GM21786 (cell line): ENCODE data around the gene ETFA.

Experiments
- ATAC-seq: cut with Tn5 transposase; IDR thresholded peaks from one replicate; pipeline ENCODE4 v1.9.1; 2021; ENCODE audit not compliant: unreplicated experiment

The ETFA gene

DNA sequence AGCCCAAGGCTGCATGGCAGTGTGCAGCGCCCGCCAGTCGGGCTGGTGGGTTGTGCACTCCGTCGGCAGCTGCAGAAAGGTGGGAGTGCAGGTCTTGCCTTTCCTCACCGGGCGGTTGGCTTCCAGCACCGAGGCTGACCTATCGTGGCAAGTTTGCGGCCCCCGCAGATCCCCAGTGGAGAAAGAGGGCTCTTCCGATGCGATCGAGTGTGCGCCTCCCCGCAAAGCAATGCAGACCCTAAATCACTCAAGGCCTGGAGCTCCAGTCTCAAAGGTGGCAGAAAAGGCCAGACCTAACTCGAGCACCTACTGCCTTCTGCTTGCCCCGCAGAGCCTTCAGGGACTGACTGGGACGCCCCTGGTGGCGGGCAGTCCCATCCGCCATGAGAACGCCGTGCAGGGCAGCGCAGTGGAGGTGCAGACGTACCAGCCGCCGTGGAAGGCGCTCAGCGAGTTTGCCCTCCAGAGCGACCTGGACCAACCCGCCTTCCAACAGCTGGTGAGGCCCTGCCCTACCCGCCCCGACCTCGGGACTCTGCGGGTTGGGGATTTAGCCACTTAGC, 29.6 kb upstream of the ETFA start:
- no peak for ATAC-seq

DNA sequence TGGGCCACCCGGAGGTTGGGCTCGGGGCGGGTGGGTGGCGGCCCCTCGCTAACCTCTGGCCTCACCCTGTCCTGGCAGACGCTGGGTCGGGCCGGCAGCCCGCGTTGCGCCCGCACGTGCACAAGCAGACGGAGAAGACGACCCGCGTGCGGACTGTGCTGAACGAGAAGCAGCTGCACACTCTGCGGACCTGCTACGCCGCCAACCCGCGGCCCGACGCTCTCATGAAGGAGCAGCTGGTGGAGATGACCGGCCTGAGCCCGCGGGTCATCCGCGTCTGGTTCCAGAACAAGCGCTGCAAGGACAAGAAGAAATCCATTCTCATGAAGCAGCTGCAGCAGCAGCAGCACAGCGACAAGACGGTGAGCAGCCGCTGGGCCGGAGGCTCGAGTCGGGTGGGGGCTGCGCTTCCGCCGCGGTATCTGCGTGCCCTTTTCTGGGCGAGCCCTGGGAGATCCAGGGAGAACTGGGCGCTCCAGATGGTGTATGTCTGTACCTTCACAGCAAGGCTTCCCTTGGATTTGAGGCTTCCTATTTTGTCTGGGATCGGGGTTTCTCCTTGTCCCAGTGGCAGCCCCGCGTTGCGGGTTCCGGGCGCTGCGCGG, 29.0 kb upstream of the ETFA start:
- ATAC-seq = no peak

DNA sequence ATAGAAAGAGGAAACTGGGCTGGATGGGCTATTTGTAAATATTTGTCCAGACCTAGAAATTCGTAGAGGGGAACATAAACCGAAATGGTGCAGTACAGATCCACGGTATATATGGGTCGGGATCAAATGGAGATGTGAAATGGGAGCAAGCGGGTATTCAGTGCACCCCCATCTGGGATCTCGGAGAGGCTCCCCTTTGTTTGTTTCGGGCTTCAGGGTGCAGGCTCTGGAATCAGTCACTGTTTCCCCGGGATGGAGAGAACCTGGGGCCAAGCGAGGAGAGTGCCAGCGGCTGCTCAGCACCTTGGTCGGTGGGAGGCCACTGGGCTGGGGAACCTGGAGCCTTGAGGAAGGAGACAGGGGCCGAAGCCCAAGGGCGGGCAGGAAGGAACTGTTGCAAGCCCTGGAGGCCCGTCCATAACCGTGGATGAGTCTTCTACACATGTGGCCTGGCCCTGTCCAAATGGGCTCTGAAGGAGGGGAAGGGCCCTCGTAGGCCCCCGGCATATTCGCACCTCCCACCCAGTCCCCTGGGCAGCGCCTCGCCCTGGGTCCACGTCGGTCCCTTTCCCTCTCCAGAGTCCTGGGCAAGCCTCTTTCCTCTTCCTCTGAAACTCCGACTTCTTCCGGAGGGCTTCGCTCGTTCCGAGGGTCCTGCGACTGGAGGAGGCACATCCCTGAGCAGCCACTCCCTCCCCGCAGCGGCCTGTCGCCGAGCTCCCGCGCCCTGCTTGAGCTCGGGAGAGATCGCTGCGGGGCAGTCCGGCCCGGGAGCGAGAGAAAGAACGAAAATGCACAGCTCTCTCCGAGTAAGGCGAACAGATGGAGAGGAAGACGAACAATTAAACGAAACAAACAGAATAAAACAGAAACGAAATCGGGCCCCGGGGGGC, 28.3 kb upstream of the ETFA start:
- no peak for ATAC-seq

DNA sequence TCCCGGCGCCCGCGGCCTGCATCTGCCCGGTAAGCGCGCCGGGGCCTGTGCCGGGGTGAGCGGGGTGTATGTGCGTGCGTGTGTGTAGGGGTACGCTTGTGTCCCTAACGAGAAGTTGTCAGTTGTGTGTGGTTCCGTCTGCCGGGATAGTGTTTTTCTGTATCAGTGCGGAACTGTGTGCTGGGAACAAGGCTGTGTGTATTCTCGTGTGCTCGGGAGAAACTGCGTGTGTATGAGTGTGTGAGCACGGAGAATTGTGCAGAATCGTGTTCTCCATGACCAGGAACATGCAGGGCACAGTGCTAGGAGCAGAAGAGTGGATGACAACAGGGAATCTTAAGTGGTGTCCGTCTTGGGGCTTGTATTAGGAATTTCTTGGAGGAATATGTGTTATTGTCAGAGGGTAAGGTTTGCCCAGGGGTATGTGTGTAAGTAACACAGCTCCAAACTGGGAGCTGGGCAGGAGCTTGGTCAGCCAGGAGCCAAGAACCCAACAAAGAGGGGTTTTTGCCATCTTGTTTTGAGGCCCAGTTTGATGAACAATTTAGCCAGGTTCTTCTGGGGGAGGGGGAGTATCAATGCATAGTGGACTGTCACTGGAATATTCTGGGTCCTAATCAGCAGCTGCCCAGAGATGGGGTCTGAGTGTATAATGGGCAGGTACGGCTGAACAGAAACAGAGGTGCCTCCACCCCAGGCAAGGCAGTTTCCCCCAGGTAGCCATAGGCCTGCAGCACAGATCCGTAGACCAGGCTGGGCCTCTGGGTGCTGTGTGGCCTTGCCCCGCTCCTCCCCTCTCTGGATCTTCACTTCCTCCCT, 27.4 kb upstream of the ETFA start:
- no peak for ATAC-seq

DNA sequence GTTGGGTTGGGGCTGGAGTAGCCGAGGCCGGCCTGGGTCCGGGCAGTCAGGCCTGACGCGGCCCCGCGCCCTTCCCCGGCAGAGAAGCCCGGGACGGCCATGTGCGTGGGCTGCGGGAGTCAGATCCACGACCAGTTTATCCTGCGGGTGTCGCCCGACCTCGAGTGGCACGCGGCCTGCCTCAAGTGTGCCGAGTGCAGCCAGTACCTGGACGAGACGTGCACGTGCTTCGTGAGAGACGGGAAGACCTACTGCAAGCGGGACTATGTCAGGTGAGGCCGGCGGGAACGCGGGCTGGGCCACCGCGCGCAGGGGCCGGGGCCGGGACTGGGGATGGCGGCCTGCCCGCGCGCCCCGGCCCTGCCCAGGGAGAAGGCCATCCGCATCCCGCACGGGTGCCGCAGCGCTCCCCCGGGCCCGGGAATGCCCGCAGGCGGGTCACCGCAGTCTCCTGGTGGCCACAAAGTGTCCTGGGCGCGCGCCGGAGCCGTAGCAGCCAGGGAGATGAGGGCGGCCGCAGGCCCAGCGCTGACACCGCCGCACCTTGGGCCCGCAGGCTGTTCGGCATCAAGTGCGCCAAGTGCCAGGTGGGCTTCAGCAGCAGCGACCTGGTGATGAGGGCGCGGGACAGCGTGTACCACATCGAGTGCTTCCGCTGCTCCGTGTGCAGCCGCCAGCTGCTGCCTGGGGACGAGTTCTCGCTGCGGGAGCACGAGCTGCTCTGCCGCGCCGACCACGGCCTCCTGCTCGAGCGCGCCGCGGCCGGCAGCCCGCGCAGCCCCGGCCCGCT, 26.6 kb upstream of the ETFA start:
- no peak for ATAC-seq

DNA sequence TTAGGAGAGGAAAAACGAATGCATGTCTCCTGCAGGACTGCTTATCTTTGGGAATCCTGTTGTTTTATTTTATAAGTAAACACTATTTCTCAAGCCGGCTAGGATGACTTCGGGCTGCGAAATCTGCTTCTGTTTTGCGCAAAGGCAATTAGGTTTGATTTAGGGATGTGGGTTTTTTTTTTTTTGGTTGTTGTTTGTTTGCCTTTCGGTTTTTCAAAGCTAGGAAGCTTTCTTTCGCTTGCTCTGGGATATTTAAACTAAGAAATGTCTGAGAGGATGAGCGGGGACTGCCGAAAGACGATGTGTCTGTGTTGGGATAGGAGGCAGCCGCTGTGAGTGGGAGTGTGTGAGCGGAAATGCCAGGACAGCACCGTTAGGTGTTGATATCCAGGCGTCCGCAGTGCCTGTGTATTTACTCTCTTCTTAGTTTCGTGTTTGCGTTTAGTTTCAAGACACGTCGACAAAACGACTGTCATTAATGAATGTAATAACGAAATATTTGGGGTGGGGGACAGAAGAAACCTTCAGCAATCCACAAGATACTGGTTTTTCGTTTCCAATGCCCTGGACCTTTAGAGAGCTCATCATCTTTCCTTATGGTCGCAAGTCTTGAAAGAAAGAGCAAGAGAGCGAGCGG, 25.9 kb upstream of the ETFA start:
- ATAC-seq = no peak

DNA sequence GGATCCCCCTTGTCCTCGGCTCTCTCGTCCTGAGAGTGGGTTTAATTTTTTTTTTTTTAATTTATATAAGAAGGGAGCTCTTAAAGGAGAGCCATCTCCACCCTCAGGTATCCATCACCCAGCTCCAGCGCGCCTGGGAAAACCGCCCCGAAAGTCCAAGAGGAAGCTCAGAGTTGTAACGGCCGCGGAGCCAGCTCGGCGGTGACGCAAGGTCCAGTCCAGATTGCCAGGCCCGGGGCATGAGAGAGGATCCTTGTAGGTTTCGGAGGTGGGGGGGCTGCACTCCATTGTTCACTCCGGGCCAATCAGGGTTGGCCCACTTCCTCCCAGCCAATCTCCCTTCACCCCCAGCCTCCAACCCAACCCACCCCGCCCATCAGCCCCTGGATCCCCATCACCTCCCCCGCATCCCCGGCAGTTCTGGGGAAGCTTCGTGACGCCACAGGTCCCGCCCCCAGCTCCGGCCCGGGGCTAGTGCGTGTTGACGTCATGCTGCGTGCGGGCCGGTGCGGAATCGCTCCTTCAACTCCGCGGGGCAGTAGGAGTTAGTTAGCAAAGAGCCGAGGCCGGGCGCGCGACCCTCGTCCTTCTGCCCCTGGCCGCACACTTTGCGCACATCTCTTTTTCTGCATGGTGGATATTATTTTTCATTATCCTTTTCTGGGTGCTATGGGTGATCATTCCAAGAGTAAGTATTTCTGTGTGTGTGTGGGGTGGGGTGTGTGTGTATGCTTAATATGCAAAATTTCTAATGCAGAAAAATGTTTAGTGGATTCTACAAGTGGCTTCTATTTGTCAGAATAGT, 25.2 kb upstream of the ETFA start, which contains the start of gene ISL2:
TSS of gene ISL2 (plus strand) at position 520 of the 805 bp plus-strand sequence. CDS start at position 631, 111 bp downstream.
- ATAC-seq = peak; percentile 42

DNA sequence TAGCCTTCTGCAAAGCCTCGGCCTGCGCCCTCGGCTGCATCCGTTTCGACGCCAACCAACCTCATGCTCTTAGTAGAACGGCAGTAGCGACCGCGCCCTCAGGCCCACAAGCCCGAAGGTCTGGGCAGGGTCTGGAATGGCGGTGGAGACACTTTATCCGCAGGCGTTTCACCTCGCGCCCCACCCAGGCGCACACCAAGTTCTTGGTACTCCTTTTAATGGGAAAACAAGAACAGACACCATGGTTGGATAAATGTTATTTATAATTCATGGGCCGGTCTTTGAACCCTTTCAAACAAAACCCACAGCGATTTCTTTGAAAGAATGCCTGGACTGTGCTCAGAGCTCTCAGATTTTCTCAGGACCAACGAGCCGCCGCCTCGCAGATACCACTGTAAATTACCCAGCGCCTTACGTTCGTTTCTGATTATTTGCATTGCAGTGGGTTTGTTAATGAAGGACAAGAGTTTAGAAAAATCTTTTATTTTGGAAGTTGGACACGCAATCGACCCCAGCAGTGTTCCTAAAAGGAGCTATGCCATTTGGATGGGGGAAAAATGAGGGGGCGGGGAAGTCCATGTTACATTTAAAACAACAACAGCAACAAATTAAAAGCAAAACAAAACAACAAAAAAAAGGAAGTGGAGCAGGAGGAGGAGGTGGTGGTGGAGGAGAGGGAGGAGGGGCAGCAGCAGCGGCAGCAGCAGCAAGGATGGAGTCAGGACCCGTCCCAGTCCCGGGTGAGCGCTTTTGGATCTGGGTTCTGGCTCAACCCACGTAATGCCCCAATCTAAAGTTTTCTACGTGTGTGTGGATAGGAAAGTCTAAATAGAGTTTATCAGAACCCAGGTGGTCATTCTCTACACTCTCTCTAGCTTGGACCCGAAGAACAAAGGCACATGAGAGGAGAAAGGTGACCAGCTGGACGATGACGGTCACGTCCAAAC, 24.3 kb upstream of the ETFA start:
- ATAC-seq = no peak

DNA sequence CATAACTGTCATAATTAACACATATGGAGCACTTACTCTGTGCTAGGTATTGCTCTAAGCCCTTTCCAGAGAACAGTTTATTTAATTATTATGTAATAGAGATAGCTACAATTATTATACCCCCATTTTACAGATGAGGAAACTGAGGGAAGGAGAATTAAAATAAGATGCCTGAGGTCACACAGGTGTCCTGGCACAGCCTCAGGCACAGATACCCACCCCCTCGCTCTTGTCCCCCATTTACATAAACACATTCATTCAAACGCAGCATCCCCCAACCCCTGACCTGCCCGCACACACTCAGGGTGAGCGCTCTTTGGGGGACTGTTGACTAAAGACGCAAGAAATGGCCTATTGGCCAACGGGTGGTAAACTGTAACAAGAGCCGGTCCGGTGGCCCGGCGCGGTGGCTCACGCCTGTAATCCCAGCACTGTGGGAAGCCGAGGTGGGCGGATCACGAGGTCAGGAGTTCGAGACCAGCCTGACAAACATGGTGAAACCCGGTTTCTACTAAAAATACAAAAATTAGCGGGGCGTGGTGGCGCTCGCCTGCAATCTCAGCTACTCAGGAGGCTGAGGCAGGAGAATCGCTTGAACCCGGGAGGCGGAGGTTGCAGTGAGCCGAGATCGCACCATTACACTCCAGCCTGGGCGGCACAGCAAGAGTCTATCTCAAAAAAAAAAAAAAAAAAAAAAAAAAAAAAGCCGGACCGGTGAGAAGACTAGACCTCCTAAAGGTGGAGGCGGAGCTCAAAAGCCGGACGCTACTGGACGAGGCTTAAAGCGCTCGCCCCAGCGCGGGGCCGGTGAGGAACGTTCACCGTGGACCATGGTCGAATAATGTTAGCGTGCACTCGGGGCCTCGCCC, 23.4 kb upstream of the ETFA start:
- ATAC-seq = no peak

DNA sequence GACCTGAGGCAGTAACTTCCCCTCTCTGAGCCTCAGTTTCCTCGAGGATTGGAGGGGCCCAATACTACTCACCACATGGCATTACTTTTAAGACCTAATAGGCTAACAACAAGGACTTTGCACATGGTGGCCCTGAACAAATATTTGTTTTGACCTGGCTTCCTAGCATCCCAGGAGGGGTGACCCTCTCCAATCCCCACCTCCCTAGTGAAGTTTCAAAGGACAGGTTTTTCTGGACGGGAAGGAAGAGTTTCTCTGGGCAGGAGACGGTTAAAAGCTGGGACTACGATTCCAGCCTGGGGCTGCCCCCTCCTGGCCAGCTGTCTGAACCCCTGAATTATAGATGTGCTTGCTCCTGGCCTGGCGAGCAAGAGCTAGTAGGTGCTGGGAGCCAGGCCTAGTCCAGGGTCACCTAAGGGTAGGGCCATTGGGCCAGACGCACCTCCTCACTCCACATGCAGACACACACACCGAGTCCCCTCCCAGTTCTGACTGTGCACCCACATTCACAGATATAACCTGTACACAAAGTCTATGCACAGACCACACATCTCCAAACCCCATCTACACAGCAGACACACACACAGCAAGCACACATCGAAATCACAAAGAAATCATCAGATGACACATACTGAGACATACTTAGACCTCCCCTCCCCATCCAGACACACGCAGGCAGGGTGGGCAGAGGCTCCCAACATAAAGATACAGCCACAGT, 22.6 kb upstream of the ETFA start:
- no peak for ATAC-seq

DNA sequence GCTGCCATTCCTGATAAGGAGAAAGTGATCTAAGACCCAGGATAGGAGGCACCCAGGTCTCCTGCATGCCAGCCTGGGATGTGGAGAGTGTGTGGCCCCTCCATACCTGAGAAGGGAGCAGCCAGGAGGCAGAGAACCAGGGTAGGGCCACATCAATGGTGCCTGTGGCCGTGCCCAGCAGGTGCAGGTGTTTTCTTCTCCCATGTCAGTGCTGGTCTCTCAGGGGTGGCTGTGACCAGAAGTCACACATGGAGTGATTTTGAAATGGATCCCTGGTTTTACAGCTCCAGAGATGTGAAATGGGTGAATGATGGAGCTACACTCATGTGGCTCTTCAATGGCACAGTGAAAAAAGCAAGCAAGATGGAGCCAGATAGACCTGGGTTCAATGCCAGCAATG, 22.0 kb upstream of the ETFA start:
- no peak for ATAC-seq

DNA sequence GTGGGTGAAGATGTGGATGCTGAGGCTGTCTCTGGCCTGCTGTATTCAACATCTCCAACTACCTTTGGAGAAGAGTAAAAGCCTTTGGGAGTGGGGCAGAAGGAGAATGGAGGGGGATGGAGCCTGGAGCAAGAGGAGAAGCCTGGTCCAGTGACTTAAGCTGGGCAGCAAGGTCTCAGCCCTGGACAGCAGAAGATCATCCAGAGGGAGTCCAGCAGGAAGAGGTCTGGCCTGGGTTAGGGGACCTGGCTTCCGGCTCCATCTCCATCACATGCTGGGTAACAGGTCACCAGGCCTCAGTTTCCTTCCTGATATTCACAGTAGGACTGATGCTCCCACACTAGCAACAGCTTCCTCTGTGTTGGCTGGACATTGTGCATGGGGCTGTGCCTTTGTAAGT, 21.5 kb upstream of the ETFA start:
- ATAC-seq = no peak

DNA sequence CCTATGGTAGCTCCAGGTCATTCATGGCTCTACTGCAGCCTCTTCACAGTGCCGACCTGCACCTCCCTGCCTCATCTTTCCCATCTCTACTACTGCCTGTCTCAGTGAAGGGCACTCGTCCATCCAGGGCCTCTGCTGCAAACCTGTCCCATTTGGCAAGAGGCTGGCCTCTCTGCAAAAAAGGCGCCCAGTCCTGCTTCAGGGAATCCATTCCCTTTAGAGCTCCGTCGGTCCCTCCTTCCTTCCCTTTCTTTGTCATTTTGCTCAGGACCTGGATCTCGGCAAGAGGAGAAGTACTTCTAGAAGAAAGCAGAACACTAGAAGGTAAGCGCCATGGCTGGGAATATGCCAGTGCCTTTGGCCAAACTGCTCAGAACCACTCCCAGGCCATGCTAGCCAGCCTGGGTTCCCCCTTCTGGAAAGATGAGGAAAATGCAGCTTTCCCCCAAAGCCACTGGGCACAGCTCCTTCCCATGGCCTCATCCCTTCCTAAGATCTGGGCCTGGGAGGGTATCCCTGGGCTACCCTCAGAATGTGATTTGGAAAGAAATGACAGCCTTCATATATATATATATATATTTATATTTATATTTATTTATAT, 18.9 kb upstream of the ETFA start:
- no peak for ATAC-seq

DNA sequence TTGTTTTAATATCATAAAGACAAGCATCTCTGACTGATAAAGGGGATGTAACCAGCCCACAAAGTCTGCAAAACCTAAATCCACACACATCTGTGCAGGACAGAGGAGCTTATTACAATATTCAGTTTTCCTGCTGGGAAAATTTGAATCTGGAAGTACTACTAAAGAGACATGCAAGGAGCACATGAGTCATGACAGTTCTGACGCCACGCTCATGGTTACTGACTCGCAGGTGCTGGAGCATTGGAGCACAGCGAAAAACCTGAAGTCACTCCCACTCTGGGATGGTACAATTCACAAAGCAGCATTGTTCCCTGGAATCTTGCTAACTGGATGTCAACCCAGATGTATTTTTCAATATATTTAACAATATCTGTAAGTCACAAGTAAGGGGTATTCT, 17.7 kb upstream of the ETFA start:
- no peak for ATAC-seq

DNA sequence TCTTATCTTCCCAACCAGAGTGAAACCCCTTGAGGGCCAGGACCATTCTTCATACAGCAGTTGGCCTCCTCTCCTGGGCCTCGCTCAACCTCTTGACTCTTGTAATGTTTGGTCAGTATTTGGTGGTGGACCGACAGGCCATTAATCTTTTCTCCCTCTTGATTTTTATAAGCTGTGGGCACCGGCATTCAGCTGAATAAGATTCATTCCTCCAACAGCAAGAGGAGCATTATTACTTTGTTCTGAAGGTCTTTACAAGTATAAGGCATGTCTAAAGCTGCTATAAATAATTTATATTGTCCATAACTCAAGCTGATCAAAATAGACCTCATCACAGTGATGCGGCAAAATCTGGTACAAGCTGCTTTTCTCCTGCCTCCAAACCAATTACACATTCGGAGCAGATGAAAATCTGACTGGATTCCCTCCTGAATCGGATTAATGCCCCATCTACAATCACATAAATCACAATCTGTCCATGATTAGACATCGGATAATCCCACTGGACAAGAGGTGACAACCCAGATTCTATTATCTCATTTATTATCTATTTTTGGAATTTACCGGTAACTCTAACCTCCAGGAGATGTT, 16.9 kb upstream of the ETFA start:
- ATAC-seq = no peak
